ENCODE measurements around the gene YKT6.
"Not testable (repeated sequence)": the region's sequence is repeated elsewhere in the genome, so short reads cannot be mapped to it uniquely, and the experiment has no call there.

Gene YKT6

DNA sequence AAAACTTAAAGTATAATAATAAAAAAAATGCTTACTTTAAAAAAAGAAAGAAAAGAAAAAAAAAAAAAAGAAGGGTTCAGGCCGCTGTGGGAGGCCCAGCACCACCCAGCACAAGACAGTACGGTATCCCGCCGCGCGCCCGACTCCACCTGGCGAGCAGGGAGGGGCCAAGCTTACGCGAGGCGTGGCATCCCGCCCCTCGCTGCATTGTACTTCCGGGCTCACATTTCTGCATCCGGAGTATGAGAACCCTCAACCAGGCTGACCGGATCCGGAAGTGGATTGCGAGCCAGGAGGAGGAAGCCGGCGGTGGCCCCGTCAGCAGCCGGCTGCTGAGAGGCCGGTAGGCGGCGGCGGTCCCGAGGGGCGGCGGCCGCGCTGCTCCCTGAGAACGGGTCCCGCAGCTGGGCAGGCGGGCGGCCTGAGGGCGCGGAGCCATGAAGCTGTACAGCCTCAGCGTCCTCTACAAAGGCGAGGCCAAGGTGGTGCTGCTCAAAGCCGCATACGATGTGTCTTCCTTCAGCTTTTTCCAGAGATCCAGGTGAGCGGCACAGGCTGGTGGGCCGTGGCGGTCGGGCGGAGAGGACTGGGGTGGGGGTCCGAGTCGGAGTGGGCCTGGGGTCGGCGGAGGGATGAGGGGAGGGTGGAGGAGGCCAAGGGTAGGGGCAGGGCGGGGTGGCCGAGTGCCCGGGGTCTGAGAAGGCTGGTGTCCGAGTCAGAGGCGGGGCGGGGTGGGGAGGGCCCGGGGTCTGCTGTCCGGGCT, at the start of gene YKT6:
YKT6 (plus strand) TSS at position 280 of the 763 bp plus-strand sequence; CDS start at position 438, 158 bp downstream.
- peak; percentile 97 for DNase-seq

DNA sequence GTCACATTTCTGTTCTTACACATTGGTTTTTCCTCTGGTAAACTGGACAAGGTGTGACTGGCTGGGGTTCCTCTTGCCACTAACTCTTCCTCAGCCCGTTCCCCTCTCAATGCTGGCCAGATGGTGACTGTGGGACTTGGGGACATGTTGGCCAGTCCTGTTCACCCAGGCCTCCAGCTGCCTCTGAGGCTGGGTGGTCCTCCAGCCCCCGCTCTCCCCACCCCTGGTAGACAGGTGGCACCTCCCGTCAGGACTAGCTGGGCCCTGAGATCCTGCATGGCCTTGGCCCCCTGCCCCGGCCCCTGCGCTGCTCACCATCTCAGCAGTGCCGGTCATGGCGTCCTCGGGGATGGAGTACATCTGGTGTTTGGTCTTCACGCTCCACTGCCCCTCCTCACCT, 48.8 kb upstream of the YKT6 start:
- DNase-seq = no peak

DNA sequence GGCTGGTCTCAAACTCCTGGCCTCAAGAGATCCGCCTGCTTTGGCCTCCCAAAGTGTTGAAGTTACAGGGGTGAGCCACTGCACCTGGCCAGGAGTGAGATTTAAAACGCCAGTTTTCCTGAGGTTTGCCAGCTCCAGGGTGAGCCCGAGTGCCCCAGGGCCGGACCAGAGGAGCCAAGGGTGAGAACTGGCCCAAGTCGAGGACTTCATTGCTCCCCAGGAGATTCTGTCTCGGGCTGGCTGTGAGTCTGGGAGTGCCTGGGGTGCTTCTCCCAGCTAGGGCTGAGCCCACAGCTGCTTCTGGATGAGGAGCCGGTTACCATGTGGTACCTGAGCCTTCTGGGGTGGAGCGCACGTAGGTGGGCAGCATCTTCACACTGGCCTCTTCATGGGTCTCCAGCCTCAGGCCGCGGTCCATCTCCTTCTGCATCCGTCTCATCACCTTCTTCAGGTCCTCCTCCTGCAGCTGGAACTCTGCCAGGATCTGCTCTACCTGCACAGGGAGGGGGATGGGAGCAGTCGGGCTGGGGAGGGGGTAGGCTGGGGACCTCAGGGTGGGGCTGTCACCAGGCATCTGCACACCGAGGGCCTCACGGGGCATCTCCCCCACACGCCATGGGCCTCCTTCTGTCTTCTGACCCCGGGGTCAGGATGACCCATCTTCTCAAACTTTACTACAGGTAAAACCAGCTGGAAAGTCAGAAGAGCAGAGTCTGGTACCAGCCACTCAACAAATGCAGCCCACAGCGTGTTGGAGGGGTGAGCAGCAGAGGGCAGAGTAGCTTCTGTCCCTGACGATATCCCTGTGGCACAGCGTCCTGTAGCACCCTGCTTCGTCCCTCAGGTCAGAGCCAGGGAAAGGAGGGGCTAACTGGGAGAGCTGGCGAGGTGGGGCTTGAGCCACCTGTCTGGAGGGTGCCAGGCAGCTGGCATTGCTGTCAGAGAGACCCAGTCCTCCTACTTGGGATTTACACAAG, 47.5 kb upstream of the YKT6 start:
- DNase-seq = no peak

GRCh38 chr7:44153948-44154335, 46.8 kb upstream of the YKT6 start:
- DNase-seq = no peak

DNA sequence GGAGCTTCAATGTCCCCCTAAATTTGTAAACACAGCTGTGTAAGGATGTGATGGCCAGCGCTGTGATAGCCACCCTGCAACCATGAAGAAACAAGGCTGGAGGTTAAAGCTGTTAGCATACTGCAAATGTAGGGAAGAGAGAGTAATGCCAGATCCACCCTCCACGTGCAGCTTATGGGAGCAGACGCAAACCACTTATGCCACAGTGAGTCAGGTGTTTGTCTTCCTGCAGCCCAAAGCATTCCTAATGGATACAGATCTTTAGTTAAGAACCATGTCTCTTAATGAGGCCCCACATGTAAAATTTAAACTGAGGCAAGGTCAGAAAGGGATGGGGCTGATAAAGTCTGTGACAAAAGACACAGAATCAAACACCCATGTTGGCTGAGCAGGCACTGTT, 46.1 kb upstream of the YKT6 start:
- no peak for DNase-seq

DNA sequence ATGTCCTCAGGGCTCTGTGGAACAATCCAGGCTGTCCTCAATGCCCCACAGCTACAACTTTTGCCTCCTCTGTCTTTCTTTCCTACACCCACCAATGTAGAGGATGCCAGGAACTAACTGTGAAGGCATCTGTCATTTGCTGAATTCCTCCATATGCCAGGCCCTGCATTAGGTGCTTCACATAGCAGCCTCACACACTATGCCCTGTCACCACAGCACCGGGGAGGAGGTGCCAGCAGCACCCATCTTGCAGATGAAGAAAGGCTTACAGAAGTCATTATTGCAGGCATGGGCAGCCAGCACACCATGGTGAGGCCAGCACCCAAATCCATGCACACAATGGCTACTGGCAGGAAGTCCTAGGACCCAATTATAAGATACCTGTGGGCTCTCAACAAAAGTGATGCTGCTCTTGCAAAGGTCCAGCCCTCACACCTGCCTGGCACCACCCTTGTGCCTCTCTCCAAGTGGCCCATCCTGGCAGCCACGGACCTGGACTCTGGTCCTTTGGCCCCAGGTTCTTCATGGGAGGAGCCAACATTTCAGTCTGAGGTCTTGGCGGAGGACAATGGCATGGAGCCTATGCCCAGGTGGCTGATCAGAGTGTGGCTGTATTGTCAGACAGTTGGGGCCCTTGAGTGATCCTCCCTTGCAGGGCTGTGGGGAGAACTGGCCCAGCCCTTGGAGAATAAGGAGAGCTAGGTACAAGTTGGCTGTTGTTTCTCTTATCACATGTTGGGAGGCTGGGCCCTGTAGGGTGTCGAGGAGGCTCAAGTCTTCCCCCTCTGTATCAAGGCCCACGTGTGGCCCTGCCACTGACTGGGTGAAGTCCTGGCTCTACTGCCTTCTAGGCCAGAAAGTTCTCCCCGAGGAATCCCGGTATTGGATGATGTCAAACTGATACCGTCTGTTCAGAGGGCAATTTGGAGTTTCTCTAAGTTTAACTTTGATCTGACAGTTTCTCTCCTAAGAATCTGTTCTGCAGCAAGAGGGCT, 45.3 kb upstream of the YKT6 start:
- DNase-seq = no peak

GRCh38 chr7:44156453-44157010, 44.2 kb upstream of the YKT6 start:
- no peak for DNase-seq

GRCh38 chr7:44157116-44158080, 43.4 kb upstream of the YKT6 start:
- no peak for DNase-seq

DNA sequence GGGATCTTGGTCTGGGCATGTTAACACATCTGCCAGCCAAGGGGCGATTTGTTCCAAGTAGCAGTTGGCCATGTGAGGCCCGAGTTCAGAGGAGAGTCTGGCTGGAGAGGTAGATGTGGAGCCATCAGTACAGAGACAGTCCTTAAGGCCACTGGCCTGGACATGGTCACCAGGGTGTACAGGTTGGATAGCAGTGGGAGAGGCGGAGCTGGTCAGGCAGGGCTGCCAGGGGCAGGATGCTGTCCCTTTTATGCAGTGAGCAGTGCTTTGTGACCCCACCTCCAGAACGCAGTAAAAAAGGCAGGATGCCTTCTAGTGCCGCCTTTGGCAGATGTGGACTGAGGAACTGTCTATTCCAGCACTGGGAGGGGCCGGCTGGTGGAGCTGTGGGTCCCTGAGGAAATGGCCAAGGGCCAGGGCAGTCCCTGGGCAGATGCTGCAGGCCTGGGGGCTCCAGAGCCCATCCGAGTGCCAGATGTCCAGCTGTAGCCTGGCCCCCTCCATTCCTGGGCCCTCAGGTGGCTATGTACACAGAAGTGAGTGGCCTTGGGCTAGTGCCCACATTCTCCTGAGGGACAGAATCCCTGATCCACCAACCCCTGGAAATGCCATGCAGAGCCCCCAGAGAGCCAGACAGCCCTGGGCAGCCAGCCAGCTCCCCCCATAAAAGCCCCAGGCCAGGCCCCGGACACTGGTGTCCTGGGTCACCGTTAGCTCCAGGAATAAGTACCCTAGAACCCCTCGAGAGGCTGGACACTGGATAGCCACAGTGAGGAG, 42.5 kb upstream of the YKT6 start:
- DNase-seq = no peak

DNA sequence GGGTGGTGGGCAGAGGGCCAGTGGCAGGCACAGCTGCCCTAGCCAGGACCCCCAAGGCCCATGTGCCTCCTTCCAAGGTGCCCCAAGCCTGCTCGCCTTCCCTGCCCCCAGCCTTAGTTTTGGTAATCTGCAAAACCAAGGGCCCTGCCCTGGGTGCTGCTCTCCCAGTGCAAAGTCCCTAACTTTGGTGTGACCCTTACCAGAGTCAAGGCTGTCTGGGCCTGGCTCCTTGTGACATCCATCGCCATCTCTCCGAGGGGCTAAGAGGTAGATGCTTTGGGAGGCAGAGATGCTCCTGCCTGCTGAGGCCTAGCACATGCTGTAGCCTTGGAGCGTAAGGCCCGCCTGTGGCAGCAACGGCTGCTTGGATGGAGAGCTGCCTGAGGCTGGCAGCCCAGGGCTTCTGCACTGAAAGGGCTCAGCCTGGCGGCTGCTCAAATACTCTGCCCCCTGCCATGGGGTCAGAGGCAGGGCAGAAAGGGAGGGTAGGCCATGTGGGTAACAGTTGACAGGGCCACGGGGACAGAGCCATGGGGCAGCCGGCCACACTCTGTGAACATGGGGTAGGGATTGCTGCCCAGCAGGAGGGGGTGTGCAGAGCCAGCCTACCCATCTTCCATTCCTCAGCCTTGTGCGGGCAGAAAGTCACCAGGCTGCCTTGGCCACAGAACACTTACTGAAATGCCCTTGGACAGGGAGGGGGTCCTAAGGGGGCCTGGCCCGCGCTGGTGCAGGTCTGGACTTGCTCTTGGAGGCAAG, 41.7 kb upstream of the YKT6 start:
- no peak for DNase-seq

- no peak for DNase-seq
Measured at GRCh38 chr7:44159824-44160630, 40.8 kb upstream of the YKT6 start.

DNA sequence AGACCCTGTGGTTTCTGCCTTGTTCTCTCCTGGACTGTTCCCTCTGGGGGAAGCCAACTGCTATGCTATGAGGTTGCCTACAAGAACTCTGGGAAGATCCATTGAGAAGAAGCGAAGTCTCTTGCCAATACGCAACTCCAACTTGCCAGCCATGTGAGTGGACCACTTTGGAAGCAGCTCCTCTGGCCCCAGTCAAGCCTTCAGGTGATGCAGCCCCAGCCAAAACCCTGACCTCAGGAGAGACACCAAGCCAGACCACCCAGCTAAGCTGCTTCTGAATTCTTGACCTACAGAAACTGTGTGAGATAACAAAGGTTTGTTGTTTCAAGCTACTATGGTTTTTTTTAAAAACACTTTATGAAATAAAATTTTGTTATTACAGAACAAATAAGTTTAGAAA, 39.4 kb upstream of the YKT6 start:
- DNase-seq = no peak

- no peak for DNase-seq
Measured at GRCh38 chr7:44162179-44162578, 38.6 kb upstream of the YKT6 start.

DNA sequence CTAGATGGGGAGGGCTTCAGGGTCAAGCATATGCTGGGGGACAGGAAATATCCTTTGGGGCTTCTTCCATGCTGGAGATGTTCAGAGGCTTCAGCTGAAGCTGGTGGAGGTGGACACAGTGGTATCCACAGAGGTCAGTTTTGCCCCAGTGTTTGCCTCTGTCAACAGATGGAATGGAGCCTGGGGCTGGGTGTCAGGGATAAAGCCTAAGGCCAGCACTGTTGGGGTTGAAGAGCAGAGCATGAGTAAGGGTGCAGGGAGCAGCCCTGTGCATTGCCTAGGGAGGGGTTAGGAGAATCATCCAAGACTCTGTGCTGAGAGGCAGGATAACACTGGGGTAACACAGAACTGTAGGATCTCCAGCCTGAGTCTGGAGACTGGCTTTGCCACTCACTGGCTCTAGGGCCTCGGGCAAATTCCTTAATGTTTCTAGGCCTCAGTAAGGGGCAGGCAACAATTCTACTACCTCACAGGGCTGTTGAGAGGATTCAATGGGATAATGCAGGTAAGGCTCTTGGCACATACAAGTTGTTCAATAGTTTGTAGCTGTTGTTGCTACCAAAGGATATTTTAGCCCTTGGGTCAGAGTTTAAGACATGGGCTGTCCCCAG, 37.9 kb upstream of the YKT6 start:
- no peak for DNase-seq

- DNase-seq = no peak
Measured at GRCh38 chr7:44163591-44163990, 37.2 kb upstream of the YKT6 start.

- DNase-seq = no peak
Measured at GRCh38 chr7:44167920-44168319, 32.9 kb upstream of the YKT6 start.

DNA sequence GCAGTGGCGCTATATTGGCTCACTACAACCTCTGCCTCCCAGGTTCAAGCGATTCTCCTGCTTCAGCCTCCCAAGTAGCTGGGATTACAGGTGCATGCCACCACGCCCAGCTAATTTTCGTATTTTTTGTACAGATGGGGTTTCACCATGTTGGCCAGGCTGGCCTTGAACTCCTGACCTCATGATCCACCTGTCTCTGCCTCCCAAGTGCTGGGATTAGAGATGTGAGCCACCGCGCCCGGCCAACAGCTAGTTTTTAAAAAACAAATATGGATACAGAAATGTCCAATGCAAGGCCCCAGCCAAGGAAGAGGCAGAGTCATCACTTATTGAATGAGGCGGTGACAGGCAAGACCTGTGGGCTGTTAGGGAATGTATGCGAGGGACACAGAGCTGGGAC, 28.9 kb upstream of the YKT6 start:
- not testable (repeated sequence) for DNase-seq

GRCh38 chr7:44172352-44172751, 28.4 kb upstream of the YKT6 start:
- DNase-seq = no peak
